Right ventricle myocardium superior (tissue), 1 donor: Measurements from ENCODE around the gene B4GALT7. TPM values are rescaled to one million over a fixed set of nuclear protein-coding genes. Genes with fewer than 3 reads are reported as not detected.
A peak's percentile ranks its signal among the peaks of the same experiment; 100 is the strongest.
"Not testable (repeated sequence)": the region's sequence is repeated elsewhere in the genome, so short reads cannot be mapped to it uniquely, and the experiment has no call there.

ENCODE experiments used
- ATAC-seq: fragments of 200-7000 bp; cut with Tn5 transposase; one replicate; pipeline ENCODE4 v1.9.1; 2020; ENCODE audit warnings: mild to moderate bottlenecking; ENCODE audit not compliant: poor library complexity
- DNase-seq: peaks from one replicate; pipeline ENCODE4 v3.0.0-alpha.2; 2020
- intact Hi-C: fragments of 100-400 bp; cut with DNase I; formaldehyde crosslinking; loops from one replicate; pipeline ENCODE4 v1.11.2; 2022
- long read RNA-seq: library from polyadenylated mRNA; unstranded; transcript quantifications from one replicate; pipeline ENCODE4 v2.0.0, GENCODE V29; 2021
- total RNA-seq: library from RNA; stranded (reverse); fragmentation: NEBNext Ultra II Directional; extraction: Animal tissue kit (Norgen Biotek cat#: 25700); gene quantifications from one replicate; pipeline ENCODE4 v1.2.1, GENCODE V29; 2021
- donor health status: DM: no; HTN: yes; CAD: no; lungs with severe emphysema.

The B4GALT7 gene, protein sequence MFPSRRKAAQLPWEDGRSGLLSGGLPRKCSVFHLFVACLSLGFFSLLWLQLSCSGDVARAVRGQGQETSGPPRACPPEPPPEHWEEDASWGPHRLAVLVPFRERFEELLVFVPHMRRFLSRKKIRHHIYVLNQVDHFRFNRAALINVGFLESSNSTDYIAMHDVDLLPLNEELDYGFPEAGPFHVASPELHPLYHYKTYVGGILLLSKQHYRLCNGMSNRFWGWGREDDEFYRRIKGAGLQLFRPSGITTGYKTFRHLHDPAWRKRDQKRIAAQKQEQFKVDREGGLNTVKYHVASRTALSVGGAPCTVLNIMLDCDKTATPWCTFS
- 12.9 TPM for total RNA-seq
- long read RNA-seq, transcript B4GALT7-201 (6 exons, 1,747 nt), result major isoform, 36 of 48 reads
- long read RNA-seq, partial matches to known transcripts, result 1 of 48 reads
- long read RNA-seq, other reads (novel, unspliced or antisense), result 11 of 48 reads

DNA sequence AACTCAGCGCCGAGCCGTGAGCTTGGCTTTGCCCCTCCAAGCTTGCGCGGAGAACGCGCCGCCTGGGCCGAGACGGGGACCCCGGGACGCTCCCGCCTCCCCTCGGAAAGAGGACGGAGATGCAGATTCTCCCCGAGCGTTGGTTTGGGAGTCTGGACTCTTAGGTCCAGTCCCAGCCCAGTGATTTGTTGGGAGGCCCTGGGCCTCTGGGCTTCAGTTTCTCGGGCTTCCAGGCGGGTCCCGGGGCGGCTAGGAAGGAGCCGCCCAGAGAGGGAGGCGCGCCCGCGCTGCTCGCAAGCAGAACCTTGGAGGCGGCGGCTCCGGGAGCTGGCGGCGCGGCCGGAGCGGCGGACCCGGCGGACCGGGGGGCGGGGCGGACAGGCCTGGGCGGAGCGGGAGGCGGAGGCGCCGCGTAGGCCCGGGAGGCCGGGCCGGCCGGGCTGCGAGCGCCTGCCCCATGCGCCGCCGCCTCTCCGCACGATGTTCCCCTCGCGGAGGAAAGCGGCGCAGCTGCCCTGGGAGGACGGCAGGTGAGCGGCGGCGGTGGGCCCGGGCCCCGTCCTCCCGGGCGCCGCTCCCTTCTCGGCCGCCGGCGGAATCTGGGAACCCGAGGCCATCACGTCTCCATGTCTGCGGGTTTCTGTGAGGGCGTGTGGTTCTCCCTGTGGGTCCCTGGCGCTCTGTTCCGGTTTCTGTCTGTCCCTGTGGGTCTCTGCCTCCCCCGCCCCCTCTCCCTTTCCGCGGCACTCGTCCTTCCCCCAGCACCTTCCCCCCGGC is at the start of gene B4GALT7:
B4GALT7 (plus strand) TSS at position 402 of the 777 bp plus-strand sequence; CDS start at position 481, 79 bp downstream.
- intact Hi-C loops, result no loop called here
- DNase-seq, result peak; percentile 92
- peak; percentile 98 for ATAC-seq

DNA sequence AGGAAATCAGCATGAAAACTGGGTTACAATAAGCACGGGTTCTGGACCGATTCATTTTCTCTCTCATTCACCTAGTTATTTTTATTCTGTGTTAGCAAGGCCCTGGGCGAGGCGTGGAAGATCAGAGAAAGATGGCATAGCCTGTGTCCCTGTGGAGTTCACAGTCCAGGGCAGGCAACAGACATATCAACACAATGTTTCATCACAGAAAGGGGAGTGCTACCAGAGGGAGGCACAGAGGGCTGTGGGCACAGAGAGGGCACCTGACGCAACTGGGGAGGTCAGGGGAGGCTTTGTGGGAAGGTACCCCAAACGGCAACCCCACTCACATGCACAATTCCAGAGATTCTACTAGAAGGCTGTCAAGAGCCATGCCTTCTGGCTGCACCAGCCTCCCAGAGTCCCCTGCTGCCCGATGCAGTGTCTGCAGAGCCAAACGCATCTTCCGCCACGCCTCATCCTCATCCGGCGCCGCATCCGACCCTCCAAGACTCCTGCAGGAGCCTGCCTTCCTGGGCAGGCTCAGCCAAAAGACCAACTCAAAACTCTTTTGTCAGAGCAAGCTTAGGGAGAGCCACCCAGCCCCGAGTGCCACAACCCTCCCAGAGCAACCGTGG is 47.0 kb upstream of the B4GALT7 start:
- no peak for DNase-seq
- no peak for ATAC-seq
- intact Hi-C loops, result no loop called here

DNA sequence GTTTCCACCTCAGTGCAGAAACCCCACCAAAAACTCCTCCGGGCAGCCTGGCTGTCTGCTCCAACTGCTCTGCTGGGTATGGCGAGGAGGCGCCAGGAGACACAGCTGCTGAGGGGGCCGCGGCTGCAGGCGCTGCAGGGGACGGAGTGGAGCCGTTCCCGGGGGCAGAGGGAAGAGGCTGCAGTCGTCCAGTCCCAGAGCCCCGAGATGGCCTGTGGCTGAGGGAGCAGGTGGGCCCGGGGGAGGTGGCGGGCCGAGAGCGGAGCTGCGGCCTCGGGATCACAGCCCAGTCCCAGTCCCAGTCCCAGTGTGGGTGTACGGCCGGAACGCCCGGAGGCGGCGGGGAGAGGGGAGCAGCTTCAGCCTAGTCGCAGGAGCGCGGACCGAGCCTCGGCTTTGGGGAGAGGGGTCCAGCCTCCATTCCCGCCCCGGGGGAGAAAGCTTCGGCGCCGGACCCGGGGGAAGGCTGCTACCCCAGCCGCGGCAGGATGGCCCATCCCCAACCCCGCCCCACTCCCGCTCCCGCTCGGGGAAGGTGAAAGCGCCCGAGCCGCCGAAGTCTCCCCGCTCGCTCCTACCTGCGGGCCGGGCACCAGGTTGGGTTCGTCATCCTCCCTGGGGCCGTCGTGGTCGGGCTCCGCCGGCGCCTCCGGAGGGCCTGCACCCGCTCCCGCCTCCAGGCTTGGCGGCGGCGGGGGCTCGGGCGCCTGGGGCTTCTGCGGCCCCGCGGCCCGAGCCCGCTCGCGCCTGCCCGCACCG is 46.1 kb upstream of the B4GALT7 start:
- intact Hi-C loops, result no loop called here
- DNase-seq (peak; percentile 64), ATAC-seq (peak; percentile 43)

DNA sequence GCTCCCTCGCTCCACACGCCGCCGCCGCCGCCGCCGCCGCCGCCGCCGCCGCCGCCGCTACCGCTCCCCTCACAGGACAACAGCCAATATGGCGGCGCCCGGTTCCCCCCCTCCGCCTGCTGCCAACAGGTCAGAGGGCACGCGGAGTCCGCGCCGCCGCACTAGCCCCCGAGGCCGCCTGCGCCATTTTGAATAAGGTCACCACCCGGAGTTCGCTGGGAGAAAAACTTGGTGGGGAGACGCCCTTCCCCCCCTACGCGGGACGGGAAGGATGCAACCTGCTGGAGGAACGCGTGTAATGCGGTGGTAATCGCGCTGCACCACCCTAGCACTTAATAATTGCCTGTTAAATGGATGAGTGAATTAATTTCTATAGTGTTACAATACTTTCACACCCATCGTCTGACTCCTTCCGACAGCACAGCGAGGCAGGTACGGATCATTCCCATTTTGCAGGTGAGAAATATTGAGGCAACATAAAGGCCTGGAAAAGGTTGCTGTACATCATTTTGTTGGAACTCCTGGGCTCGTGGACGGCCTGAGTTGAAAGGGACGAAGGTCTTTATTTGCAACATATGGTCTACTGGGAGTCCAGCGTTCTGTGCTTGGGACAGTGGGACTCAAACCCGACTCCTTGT is 45.3 kb upstream of the B4GALT7 start, which contains the start of gene FAM193B:
FAM193B (minus strand) TSS at position 90 of the 638 bp plus-strand sequence. CDS start 105 bp downstream, outside the sequence.
- DNase-seq, result peak; percentile 97
- intact Hi-C loops, result no loop called here
- ATAC-seq, result peak; percentile 97

DNA sequence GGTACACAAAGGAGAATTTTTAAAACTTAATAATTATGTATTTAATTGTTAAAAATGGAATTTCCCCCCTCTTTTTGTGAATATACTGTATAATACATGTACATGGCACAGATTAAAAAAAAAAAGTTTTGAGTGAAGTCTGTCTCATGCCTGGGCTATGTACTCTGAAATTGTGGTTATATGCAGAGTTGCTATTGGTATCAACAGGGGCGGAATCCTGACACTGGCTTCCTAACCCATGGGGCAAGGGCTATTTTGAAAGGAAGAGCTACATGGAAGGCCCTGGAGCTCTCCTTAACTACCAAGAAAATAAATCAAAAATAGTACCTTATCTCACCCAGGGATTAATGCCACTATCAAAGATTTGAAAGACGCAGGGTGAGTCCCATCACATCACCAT is 44.7 kb upstream of the B4GALT7 start:
- no peak for DNase-seq
- peak; percentile 8 for ATAC-seq
- intact Hi-C loops, result no loop called here

DNA sequence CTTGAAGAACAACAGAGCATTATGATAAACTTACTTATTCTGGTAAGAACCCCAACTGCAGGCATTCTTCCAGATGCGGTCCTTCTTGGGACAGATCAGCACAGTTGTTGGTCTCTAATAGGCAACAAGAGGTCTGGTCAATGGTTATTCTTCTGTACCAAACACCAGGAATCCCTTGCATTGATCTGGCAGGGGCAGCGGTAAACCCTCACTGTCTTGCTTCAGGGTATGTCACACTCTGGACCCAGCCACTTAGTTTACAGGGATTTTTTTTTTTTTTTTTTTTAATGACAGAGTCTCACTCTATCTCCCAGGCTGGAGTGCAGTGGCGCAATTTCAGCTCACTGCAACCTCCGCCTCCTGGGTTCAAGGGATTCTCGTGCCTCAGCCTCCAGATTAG is 44.3 kb upstream of the B4GALT7 start:
- no peak for DNase-seq
- ATAC-seq, result no peak
- intact Hi-C loops, result no loop called here

DNA sequence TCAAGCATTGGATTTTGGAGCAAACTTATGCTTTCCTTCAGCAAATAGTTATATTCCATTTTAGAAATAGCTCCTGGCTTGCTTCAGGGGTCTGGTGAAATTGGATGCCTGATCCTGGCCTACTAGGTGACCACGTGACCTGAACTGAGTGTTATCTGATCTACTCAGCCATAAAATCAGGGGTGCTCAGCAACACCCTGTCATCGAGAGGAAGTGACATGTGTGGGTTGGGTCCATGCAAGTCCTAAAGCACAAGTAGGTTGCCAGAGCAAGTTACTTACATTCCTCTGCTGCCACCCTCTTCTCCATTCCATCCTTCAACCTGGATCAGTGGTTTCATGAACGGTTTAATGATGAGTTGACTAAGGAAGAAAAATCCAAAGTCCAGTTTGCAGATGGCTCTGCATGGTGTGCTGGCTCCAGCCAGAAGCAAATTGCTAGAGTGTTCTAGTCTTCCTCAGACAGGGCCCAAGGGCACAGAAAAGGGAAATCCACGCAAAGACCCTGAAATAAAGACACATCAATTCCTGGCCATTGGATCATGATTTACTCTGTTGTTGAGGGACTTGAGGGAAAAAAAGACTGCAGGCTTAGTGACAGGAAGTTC is 42.8 kb upstream of the B4GALT7 start:
- intact Hi-C loops, result no loop called here
- no peak for DNase-seq
- no peak for ATAC-seq

DNA sequence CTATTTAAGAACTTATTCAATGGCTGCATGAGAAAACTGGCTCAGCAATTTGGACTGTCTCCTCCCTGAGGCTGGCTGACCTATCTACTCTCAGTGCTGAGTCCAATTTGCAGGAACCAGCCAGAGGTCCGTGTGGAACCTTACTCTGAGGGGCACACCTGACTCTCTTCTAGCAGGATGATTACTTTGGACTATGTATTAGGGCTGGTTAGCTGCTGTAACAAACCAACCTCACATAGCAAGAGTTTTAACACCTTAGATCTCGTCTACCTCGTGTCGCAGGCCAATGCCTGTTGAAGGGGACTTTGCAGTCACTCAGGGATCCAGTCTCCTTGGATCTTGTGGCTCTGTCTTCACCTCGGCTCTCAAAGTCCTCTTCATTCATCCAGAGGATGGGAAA is 42.1 kb upstream of the B4GALT7 start:
- ATAC-seq (no peak), DNase-seq (no peak)
- intact Hi-C loops, result no loop called here

DNA sequence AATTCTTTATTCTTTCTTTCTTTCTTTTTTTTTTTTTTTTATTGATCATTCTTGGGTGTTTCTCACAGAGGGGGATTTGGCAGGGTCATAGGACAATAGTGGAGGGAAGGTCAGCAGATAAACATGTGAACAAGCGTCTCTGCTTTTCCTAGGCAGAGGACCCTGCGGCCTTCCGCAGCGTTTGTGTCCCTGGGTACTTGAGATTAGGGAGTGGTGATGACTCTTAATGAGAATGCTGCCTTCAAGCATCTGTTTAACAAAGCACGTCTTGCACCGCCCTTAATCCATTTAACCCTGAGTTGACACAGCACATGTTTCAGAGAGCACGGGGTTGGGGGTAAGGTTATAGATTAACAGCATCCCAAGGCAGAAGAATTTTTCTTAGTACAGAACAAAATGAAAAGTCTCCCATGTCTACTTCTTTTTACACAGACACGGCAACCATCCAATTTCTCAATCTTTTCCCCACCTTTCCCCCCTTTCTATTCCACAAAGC is 40.4 kb upstream of the B4GALT7 start:
- ATAC-seq, intact Hi-C loops, DNase-seq: not testable (repeated sequence)

DNA sequence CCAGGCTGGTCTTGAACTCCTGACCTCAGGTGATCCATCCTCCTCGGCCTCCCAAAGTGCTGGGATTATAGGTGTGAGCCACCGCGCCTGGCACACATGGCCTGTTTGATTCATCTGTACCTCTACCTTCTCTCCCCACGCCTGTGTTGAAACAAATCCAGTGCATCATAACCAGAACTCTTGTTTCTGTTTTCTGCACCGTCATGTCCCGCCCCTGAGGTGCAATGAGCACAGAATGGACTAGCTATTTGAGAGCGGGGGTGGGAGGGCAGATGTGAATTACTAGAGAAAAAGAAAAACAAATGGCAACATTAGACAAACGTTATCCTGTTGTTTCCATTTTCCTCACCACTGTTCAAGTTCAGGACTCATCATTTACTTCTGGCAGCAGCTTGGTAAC is 34.9 kb upstream of the B4GALT7 start:
- no peak for ATAC-seq
- DNase-seq, result no peak
- intact Hi-C loops, result no loop called here

DNA sequence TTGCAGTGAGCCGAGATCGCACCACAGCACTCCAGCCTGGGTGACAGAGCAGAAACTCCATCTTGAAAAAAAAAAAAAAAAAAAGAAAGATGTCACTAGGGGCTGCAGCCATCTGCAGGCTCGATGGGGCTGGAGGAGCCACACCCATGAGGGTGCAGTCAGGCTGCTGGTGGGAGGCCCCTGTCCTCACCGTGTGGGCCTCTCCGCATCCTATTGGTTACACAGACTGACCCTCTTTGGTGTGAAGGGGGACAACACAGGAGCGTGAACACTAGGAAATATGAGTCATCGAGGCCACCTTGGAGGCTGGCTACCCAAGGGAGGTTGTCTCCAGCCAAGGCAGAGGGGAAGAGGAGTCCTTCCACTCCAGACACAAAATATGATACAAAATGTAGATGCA is 31.6 kb upstream of the B4GALT7 start:
- DNase-seq (no peak), ATAC-seq (no peak)
- intact Hi-C loops, result no loop called here

DNA sequence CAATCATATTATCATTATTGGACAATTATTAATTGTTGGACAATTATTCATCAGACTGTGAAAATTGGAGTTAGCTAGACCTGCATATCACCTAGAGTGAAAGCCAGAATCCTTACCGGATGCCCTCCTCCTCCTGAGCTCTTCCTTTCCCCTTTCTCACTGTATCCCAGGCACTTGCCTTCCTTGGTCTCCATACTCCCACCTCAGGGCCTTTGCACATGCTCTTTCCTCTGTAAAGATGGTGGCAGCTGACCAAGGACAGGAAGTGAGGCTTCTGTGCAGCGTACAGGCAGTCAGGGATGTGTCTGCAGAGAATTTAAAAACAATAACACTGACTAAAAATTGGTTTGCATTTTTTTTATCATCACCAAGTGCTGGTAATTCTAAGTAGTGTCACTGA is 30.0 kb upstream of the B4GALT7 start:
- intact Hi-C loops, result no loop called here
- ATAC-seq (no peak), DNase-seq (no peak)

DNA sequence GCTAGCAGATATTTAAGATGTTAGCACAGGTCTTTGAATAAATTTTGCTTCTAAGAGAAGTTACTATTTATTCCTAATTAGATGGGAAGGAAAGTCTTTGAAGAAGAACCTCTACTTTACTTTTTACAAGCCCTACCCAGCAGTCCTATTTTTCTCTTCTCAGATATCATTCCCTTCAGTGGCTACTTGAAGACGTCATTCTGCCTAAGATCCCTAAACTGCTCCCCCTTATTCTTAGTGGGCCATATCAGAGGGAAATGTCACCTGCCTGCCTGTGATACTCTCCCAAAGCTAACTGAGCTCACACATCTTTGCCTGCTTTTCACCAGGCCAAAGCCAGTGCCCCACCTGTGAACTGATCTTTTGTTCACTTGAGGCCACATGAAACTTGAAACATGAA is 24.4 kb upstream of the B4GALT7 start:
- no peak for ATAC-seq
- intact Hi-C loops, result no loop called here
- no peak for DNase-seq

DNA sequence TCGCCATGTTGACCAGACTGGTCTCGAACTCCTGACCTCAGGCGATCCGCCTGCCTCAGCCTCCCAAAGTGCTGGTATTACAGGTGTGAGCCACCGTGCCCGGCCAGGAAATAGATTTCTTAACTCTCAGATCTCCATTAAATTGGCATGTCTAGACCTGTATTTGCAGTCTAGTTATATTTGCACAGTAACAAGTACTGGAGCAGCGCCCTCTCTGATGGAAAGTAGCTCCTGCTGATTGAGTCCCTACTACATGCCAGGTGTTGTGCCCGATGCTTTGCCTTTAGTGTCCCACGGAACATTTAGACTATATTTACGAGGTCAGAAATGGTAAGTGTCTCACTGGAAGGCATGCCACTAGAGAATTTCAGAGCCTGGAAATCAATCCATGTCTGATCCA is 23.8 kb upstream of the B4GALT7 start:
- no peak for DNase-seq
- ATAC-seq, result no peak
- intact Hi-C loops, result no loop called here

DNA sequence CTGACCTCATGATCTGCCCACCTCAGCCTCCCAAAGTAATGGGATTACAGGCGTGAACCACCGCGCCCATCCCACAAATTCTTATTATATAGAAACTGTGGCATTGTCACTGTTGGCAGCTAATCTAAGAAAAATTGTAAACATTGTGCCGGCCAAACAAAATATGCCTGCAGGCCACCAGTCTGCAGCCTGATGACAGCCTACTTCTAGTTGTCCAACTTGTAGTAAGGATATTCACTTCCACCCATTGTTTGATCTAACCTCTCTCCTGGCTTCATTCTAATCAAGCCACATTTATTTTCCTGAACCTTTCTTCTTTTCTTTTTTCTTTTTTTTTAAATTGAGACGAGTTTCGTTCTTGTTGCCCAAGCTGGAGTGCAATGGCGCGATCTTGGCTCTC is 21.6 kb upstream of the B4GALT7 start:
- ATAC-seq, result no peak
- intact Hi-C loops, result no loop called here
- no peak for DNase-seq

DNA sequence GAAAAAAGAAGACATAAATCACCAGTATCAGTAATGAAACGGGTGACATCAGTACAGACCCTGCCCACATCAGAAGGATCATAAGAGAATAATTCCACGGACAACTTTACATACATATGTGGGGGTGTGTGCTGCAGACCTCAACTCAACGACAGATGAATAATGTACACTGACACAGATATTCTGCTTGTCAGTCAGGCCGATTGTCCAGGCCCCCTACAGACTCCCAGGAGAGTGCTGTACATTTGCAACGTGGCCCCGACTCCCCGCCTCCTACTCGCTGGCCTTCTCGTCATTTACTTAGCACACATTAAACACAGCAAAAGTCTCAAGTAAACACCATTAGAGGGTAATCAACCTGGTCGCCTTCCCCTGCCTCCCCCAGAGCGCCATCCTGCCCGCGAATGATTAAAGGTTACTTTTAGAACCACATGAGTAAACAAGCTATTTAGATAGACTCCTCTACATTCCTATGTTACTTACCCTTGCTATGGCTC is 11.5 kb upstream of the B4GALT7 start:
- intact Hi-C loops, result no loop called here
- DNase-seq, result no peak
- ATAC-seq, result no peak

DNA sequence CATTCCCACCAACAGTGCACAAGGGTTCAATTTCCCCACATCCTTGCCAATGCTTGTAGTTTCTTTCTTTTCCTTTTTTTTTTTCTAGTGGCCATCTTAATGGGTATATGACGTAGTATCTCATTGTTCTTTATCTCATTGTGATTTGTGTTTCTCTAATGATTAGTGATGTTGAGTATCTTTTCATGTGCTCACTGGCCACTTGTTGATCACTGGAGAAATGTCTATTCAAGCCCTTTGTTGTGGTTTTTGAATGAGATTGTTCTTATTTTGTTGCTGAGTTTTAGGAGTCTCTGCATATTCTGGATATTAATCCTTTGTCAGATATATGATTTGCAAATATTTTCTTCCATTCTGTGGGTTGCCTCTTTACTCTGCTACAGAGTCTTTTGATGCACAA is 9.5 kb upstream of the B4GALT7 start:
- ATAC-seq (no peak), DNase-seq (no peak)
- intact Hi-C loops, result no loop called here

DNA sequence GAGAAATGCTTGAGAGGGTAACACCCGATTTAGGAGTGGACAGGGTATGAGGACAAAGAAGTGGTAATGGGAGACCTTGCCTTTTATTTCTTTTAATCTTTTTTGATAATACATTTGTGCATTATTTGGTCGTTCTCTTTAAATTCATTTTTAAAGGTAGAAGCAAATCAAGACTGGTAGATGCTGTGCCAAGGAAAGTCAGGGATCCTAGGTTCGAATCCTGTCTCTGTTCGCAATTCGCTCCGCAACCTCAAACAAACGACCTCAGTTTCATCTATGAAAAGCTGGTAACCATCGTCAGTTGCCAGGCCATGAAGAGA is 8.3 kb upstream of the B4GALT7 start:
- intact Hi-C loops, result no loop called here
- ATAC-seq, result no peak
- no peak for DNase-seq
